ENCODE measurements around the gene MCU. TPM values are rescaled to one million over a fixed set of nuclear protein-coding genes. Genes with fewer than 3 reads are reported as not detected.

Gene MCU
- total RNA-seq, 1 experiment from 2014 or later = 37.2 TPM

DNA sequence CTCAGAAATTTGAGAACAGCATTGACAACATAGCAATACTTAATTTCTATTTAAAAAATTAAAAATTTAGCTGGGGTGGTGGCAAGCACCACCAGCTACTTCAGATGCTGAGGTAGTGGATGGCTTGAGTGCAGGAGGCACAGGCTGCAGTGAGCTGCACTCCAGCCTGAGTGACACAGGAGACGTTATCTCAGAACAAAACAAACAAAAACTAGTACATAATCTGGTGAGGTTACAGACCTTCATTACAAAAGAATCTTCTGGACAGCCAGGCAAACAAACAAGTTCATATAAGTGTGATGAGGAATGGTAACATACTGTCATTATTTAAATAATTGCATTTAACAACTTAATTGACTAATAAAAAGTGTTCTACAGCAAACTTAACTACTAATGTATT is 124.6 kb downstream of the MCU start (continued):
- TF ChIP-seq, protein P1, sequence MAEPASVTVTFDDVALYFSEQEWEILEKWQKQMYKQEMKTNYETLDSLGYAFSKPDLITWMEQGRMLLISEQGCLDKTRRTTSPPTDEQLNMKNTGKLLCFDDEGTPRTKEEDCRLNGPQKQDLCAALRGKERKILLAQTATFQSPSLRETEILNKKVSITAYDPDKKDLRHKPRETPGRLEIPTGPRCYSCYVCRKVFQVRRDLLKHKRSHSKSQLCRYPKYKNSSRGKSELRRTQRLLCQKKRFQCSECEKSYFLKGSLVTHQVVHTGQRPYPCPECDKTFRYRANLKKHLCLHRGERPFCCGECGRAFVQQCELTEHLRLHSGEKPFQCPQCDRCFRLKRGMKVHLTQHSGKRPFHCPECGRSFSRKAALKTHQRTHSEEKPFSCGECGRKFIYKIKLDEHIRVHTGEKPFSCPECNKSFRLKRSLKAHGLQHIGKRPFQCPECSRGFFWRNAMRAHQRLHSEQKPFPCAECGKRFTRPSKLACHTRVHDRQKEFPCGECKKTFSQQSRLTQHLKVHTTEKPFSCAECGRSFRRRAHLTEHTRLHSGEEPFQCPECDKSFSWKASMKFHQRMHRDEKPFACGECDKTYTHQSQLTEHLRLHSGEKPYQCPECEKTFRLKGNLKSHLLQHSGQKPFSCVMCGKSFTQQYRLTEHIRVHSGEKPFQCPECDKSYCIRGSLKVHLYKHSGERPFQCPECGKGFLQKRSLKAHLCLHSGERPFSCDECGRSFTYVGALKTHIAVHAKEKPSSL (CRISPR knock-in tag; conservative IDR thresholded peaks at IDR 0.05) = no peak

GRCh38 chr10:72818076-72818475 is 126.1 kb downstream of the MCU start:
- Mint-ChIP-seq H3K4me1 (no peaks in the 10 kb centered on the region), H3K36me3 (peaks cover 15% of the 10 kb centered on the region), H3K9me3 (peaks cover 14% of the 10 kb centered on the region), H3K27ac (no peak overlapping the region; the same call in 1 of the 2 replicates), H3K4me3 (no peak overlapping the region), H3K27me3 (ENCODE audit: low read depth) (no peaks in the 10 kb centered on the region)
- TF ChIP-seq E2F4 (CRISPR knock-in tag; IDR thresholded peaks at IDR 0.05; ENCODE audit: borderline replicate concordance, low read depth) (no peak), MXD4 (CRISPR knock-in tag; IDR thresholded peaks at IDR 0.05; ENCODE audit: borderline replicate concordance) (no peak), STAT6 (CRISPR knock-in tag; conservative IDR thresholded peaks at IDR 0.05; ENCODE audit: low read depth) (no peak), CBFB (CRISPR knock-in tag; IDR thresholded peaks at IDR 0.05; ENCODE audit: low read depth) (no peak), TP53 (CRISPR knock-in tag; IDR thresholded peaks at IDR 0.05) (no peak), ATF1 (CRISPR knock-in tag; IDR thresholded peaks at IDR 0.05) (no peak), GRHL2 (CRISPR knock-in tag; IDR thresholded peaks at IDR 0.05; ENCODE audit: insufficient replicate concordance, severe bottlenecking) (no peak)
- TF ChIP-seq, protein P2, sequence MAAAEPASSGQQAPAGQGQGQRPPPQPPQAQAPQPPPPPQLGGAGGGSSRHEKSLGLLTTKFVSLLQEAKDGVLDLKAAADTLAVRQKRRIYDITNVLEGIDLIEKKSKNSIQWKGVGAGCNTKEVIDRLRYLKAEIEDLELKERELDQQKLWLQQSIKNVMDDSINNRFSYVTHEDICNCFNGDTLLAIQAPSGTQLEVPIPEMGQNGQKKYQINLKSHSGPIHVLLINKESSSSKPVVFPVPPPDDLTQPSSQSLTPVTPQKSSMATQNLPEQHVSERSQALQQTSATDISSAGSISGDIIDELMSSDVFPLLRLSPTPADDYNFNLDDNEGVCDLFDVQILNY (CRISPR knock-in tag; IDR thresholded peaks at IDR 0.05) = no peak
- TF ChIP-seq, protein P3, sequence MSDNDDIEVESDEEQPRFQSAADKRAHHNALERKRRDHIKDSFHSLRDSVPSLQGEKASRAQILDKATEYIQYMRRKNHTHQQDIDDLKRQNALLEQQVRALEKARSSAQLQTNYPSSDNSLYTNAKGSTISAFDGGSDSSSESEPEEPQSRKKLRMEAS (CRISPR knock-in tag; IDR thresholded peaks at IDR 0.05) = no peak
- ChIA-PET POLR2A (no interaction called here), CTCF (no interaction called here)
- DNase-seq (ENCODE audit: low spot score) (no peak), ATAC-seq (no peak)

DNA sequence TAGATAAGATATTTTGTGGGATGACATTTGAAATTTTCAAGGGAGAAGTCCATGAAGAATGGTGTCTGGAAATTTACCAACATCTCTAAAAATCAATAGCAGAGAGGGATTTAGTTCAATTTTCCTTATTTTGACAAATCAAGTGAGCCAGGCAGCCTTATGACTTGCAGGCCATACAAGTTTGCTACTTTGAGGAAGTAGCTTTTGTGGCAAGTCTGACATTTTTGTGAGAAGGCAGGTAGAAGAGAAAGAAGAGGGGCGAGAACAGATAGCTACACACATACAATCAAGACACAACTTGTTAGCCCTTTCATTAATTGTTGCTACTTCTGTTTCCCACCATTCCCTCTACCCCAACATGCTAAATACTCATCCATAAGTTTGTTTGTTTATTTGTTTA is 127.1 kb downstream of the MCU start:
- H3K9me3 Mint-ChIP-seq = peaks cover 19% of the 10 kb centered on the region
- peaks cover 15% of the 10 kb centered on the region for H3K36me3 Mint-ChIP-seq
- H3K4me3 Mint-ChIP-seq = no peak overlapping the region
- TF ChIP-seq, protein P4, sequence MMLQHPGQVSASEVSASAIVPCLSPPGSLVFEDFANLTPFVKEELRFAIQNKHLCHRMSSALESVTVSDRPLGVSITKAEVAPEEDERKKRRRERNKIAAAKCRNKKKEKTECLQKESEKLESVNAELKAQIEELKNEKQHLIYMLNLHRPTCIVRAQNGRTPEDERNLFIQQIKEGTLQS (CRISPR knock-in tag; conservative IDR thresholded peaks at IDR 0.05) = no peak
- TF ChIP-seq, protein P5, sequence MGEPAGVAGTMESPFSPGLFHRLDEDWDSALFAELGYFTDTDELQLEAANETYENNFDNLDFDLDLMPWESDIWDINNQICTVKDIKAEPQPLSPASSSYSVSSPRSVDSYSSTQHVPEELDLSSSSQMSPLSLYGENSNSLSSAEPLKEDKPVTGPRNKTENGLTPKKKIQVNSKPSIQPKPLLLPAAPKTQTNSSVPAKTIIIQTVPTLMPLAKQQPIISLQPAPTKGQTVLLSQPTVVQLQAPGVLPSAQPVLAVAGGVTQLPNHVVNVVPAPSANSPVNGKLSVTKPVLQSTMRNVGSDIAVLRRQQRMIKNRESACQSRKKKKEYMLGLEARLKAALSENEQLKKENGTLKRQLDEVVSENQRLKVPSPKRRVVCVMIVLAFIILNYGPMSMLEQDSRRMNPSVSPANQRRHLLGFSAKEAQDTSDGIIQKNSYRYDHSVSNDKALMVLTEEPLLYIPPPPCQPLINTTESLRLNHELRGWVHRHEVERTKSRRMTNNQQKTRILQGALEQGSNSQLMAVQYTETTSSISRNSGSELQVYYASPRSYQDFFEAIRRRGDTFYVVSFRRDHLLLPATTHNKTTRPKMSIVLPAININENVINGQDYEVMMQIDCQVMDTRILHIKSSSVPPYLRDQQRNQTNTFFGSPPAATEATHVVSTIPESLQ (CRISPR knock-in tag; IDR thresholded peaks at IDR 0.05) = no peak
- TF ChIP-seq, protein P6, sequence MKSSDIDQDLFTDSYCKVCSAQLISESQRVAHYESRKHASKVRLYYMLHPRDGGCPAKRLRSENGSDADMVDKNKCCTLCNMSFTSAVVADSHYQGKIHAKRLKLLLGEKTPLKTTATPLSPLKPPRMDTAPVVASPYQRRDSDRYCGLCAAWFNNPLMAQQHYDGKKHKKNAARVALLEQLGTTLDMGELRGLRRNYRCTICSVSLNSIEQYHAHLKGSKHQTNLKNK (CRISPR knock-in tag; IDR thresholded peaks at IDR 0.05) = no peak
- TF ChIP-seq OVOL2 (CRISPR knock-in tag; IDR thresholded peaks at IDR 0.05; ENCODE audit: borderline replicate concordance) = no peak
- no peak for TF ChIP-seq NFYB (CRISPR knock-in tag; conservative IDR thresholded peaks at IDR 0.05; ENCODE audit: low read depth)
- H3K4me1 Mint-ChIP-seq = no peaks in the 10 kb centered on the region
- ChIA-PET POLR2A (no interaction called here), CTCF (no interaction called here)
- no peak overlapping the region for H3K27ac Mint-ChIP-seq
- ATAC-seq (no peak), DNase-seq (ENCODE audit: low spot score) (no peak)
- H3K27me3 Mint-ChIP-seq (ENCODE audit: low read depth) = no peaks in the 10 kb centered on the region
